Activated CD4-positive, alpha-beta T cell treated with anti-CD3 and anti-CD28 coated beads for 48 hours (primary cell): ENCODE data around the gene ODF2.

Source experiments
- DNase-seq: peaks from one replicate; pipeline ENCODE4 v3.0.0-alpha.2; 2020

ODF2 gene

GRCh38 chr9:128532581-128532980 lies 76.8 kb downstream of the ODF2 start:
- no peak for DNase-seq

- no peak for DNase-seq
Observed at GRCh38 chr9:128540634-128541360, 85.0 kb downstream of the ODF2 start.

GRCh38 chr9:128546504-128546903 lies 90.7 kb downstream of the ODF2 start:
- DNase-seq, result no peak

GRCh38 chr9:128548876-128549275 lies 93.1 kb downstream of the ODF2 start:
- no peak for DNase-seq

GRCh38 chr9:128550226-128550625 lies 94.4 kb downstream of the ODF2 start:
- DNase-seq, result peak; percentile 67
